ENCODE results near the gene HS1BP3.

The HS1BP3 gene

GRCh38 chr2:20617081-20617575 lies 33.8 kb downstream of the HS1BP3 start:
- DNase-seq (ENCODE audit: low read depth), result no peak

GRCh38 chr2:20616341-20616871 lies 34.5 kb downstream of the HS1BP3 start:
- DNase-seq (ENCODE audit: low read depth), result no peak

DNA sequence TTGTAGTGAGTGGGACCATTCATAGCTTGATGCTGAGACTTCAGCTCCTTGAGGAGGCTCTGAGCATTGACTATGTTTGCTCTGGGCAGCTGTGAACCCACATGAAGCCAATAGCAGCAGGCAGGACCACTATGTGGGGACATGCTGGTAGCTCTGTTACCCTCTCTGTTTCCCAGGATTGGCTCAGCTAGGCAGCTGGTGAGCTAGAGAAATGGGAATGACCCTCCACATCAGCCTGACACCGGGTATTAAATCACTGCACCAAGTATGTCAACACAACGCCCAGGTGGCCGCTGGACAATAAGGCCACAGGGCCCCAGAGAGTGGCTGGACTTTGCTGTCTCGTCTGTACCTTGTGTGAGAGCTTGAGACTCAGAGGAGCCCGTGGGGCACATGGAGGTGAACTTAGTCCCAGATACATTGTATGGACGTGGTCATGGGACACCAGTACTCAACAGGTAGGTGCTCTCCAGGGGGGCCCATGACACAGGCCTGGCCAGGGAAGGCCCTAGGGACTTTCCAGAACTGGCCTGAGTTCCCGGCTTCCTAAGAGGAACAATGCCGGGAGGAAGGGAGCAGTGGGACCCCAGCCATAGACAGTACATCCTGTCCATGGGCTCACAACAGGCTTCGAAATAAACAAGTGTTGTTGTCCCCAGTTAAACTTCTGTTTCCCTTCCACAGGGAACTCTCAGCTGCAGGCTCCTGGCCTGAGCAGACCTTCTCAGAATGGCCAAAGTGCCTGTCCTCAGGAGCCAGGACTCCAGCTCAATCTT lies 35.2 kb downstream of the HS1BP3 start:
- no peak for DNase-seq (ENCODE audit: low read depth)

GRCh38 chr2:20615068-20615465 lies 35.8 kb downstream of the HS1BP3 start:
- no peak for DNase-seq (ENCODE audit: low read depth)

GRCh38 chr2:20614201-20615067 lies 36.5 kb downstream of the HS1BP3 start:
- DNase-seq (ENCODE audit: low read depth), result no peak

- DNase-seq (ENCODE audit: low read depth), result no peak
Observed at GRCh38 chr2:20612925-20613916, 37.7 kb downstream of the HS1BP3 start.

DNA sequence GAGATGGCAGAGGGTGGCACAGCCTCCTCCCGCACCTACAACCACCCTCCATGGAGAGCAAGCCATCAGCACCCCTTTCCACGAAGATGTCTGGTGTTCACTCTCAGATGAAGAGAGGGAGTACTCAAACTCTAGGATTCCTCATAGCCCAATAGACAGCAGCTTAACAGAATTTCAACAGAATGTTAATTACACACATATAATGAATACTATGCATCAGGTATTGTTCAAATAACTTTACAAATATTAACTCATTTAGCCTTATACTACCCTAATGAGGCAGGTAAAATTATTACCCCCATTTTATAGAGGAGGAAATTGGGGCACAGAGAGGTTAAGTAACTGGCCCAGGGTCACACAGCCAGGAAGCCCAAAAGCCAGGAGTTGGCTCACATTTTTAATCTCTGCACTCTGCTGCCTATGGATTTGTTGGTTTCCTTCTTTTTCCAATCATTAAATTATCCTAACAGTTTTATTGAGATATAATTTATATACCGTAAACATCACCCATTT lies 39.0 kb downstream of the HS1BP3 start:
- DNase-seq (ENCODE audit: low read depth), result no peak

GRCh38 chr2:20611077-20611843 lies 39.6 kb downstream of the HS1BP3 start:
- DNase-seq (ENCODE audit: low read depth), result no peak

GRCh38 chr2:20609995-20610357 lies 40.9 kb downstream of the HS1BP3 start:
- DNase-seq (ENCODE audit: low read depth), result no peak

GRCh38 chr2:20609349-20609994 lies 41.4 kb downstream of the HS1BP3 start:
- no peak for DNase-seq (ENCODE audit: low read depth)

DNA sequence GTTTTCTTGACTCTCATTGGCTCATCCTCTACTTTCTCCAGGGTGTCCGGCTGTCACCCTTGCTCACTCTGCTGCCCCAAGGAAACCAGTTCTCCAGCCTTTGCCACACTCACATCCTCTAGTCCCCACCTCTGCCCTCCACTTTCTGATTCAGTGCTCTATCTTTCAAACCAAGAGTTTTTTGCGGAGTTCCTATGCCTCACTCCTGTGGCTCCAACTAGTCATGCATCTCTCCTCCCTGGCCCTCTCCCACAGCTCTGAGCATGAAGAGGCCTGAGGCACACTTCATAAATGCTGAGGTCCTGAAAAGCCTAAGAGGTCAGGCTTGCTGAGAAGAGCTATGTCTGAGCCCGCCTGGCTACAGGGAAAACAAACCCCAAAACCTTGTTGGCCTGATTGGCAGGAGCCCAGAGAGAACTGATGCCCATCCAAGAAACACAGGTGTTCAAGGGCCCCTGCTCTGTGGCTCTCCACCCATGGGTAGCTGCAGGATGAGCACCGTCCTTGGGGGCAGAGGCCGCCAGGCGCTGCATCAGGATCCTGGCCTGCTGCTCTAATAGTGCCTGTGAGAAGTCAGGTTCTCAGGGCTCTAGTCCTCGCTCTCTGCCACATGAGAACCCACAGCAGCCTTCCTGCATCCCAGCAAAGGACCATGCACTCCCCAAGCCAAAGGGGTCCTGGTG lies 42.1 kb downstream of the HS1BP3 start:
- no peak for DNase-seq (ENCODE audit: low read depth)

DNA sequence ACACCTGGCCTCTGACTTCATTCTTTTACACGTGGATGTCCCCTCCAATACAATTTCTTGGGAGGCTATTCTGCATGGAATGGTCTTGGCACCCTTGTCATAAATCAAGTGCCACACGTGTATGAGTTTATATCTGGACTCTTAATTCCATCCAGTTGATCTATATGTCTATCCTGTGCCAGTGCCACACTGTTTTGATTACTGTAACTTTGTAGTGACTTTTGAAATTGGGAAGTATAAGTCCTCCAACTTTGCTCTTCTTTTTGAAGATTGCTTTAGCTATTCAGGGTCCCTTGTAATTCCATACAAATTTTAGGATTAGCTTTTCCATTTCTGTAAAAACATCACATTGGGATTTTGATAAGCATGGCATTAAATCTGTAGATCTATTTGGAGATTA lies 43.5 kb downstream of the HS1BP3 start:
- DNase-seq (ENCODE audit: low read depth), result no peak

DNA sequence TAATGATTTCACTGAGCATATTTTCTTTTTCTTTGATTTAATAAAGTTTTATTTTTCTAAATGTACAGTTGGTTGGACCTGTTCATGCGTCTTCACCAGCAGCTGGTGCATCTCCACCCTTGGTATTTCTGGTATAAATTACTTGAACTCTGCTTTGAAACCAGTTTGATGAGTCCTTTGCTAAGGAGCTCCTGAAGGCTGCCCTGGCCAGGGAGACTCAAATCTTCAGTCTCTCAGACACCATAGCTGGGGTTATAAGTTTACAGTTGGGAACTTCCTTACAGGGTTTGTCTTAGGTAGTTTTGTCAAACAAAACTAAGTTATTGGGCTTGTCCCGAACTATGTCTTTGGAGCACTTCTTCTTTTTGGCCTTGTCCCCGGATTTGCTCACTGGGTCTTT lies 44.7 kb downstream of the HS1BP3 start:
- DNase-seq (ENCODE audit: low read depth), result no peak

GRCh38 chr2:20604951-20605381 lies 45.9 kb downstream of the HS1BP3 start:
- DNase-seq (ENCODE audit: low read depth), result no peak

DNA sequence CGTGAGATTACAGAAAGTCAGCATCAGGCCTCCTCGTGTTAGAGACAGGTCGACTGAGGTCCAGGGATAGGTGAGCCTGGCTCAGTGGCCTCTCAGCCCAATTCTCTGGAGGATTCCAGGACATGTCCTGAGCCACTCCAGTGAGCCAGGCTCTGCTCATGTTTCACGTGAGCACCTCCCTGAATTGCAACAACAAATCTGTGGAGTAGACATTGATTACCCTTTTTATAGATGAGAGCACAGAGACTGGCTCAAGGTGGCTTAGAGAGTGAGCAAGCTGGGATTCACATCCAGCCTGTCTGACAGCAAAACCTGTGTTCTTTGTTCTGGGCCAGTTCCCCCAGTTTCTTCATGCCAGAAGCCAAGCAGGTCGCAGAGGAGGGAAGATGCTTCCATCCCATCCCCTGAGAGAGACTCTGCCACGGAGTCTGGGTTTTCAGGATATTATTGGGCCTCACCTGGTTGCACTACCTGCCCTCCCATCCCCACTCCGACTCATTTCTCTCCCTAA lies 46.4 kb downstream of the HS1BP3 start:
- DNase-seq (ENCODE audit: low read depth), result no peak

DNA sequence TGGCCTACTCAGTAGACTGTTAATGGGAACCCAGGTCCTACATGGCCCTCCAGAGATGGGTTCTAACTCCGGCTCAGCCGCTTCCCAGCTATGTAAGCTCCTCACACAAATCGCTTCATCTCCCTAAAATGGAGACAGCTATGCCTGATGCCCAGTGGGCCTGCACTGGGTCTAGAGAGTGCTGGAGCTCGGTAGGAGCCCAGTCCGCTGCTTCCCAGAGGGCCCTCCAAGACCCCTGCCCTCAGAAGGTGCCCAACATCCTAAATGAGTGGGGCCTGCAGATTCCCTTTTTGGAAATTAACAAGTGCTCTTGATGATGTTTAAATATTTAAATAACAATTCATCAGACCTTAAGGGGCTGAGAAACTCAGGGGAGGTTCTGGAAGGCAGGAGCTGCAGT lies 47.1 kb downstream of the HS1BP3 start:
- no peak for DNase-seq (ENCODE audit: low read depth)

GRCh38 chr2:20602803-20603202 lies 48.1 kb downstream of the HS1BP3 start:
- DNase-seq (ENCODE audit: low read depth), result no peak

DNA sequence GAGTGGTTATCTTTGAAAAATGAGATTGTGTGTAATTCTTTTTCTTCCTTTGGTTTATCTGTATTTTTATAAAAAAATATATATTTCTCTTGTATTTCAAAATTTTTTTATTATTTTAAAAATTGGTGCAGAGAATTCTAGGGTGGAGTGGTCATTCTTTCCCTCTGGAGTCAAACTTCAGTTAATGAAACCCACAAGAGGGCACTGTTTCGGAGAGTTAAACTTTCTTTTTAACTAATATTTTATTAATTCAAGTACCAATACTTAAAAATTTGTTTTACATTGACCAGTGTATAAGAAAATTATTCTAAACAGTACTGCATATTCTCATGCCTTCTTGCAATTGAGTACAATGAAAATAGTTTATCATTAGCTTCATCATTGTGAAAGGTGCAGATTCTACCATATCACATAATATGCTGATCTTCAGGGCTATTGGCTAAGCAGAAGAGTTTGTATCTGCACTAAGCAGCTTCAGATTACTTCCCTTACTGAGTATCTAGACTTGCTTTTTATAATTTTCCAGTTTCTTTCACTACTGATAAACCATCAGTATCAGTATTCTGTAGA lies 50.1 kb downstream of the HS1BP3 start:
- no peak for DNase-seq (ENCODE audit: low read depth)

All from stimulated activated CD8-positive, alpha-beta memory T cell treated with anti-CD3 and anti-CD28 coated beads, Interleukin-4, amount 100 ng/mL, for 24 hours (primary cell).